Measurements from ENCODE around the gene CC2D1A. TPM values are rescaled to one million over a fixed set of nuclear protein-coding genes. Genes with fewer than 3 reads are reported as not detected.

The CC2D1A gene
- total and polyA plus RNA-seq, 8 donors: 24.8 to 381 (median 38.5) TPM

GRCh38 chr19:13957051-13957450 is 51.0 kb downstream of the CC2D1A start:
- peaks cover 60 to 80% (median 79%) of the 10 kb centered on the region in 4 donors for H3K36me3 ChIP-seq

GRCh38 chr19:13958043-13958442 is 52.0 kb downstream of the CC2D1A start:
- Histone ChIP-seq H3K27me3 (no peaks in the 10 kb centered on the region), H3K36me3 (peaks cover 63 to 90% (median 89%) of the 10 kb centered on the region in 4 donors), H3K27ac (no peak overlapping the region), H3K9me3 (no peaks in the 10 kb centered on the region), H3K4me1 (peaks cover 9 to 23% (median 14%) of the 10 kb centered on the region in 4 donors), H3K4me3 (no peak overlapping the region)
- DNase-seq: no peak
- intact Hi-C loops (cut with DNase I; ENCODE audit: low total_unique reads): no loop called here
- no peak for TF ChIP-seq CTCF (IDR thresholded peaks at IDR 0.05)
- TF ChIP-seq EP300 (IDR thresholded peaks at IDR 0.05): no peak
- no peak for TF ChIP-seq POLR2A (IDR thresholded peaks at IDR 0.05)
- TF ChIP-seq POLR2AphosphoS5 (IDR thresholded peaks at IDR 0.05): no peak
- 73 to 85% (median 78%) methylated on average over 9 to 12 of the region's 12 CpGs for WGBS, 5 donors

More at GRCh38 chr19:13957051-13957450, 51.0 kb downstream of the CC2D1A start:
- Histone ChIP-seq H3K4me1 (peaks cover 11 to 18% (median 17%) of the 10 kb centered on the region in 4 donors), H3K27me3 (no peaks in the 10 kb centered on the region), H3K9me3 (no peaks in the 10 kb centered on the region), H3K27ac (no peak overlapping the region), H3K4me3 (no peak overlapping the region)
- intact Hi-C loops (cut with DNase I; ENCODE audit: low total_unique reads): no loop called here
- DNase-seq: no peak
- WGBS, 5 donors: 74 to 87% (median 81%) methylated on average over 4 to 8 of the region's 8 CpGs
- TF ChIP-seq EP300 (IDR thresholded peaks at IDR 0.05) (no peak), POLR2A (IDR thresholded peaks at IDR 0.05) (no peak), CTCF (IDR thresholded peaks at IDR 0.05) (no peak), POLR2AphosphoS5 (IDR thresholded peaks at IDR 0.05) (no peak)

- Histone ChIP-seq H3K27ac (no peak overlapping the region), H3K27me3 (no peaks in the 10 kb centered on the region), H3K36me3 (peaks cover 63 to 100% (median 99%) of the 10 kb centered on the region in 4 donors), H3K9me3 (no peaks in the 10 kb centered on the region), H3K4me3 (no peak overlapping the region), H3K4me1 (peaks cover 0 to 11% (median 2%) of the 10 kb centered on the region in 4 donors)
- intact Hi-C loops (cut with DNase I; ENCODE audit: low total_unique reads): no loop called here
- TF ChIP-seq POLR2A (IDR thresholded peaks at IDR 0.05): no peak
- no peak for TF ChIP-seq CTCF (IDR thresholded peaks at IDR 0.05)
- TF ChIP-seq POLR2AphosphoS5 (IDR thresholded peaks at IDR 0.05): no peak
- TF ChIP-seq EP300 (IDR thresholded peaks at IDR 0.05): no peak
- WGBS, 5 donors: 82 to 88% (median 86%) methylated on average over 38 to 41 of the region's 41 CpGs
- DNase-seq: no peak
These were observed 53.4 kb downstream of the CC2D1A start for GRCh38 chr19:13959141-13959961.

- whole genome bisulfite sequencing, 5 donors: 82 to 85% (median 84%) methylated on average over 20 to 27 of the region's 27 CpGs
- Histone ChIP-seq H3K4me1 (peaks cover 0 to 11% (median 2%) of the 10 kb centered on the region in 4 donors), H3K4me3 (no peak overlapping the region), H3K27ac (no peak overlapping the region), H3K9me3 (no peaks in the 10 kb centered on the region), H3K36me3 (peaks cover 63 to 100% (median 99%) of the 10 kb centered on the region in 4 donors), H3K27me3 (no peaks in the 10 kb centered on the region)
- TF ChIP-seq EP300 (IDR thresholded peaks at IDR 0.05): no peak
- peak in 2 of 7 experiments; percentile 12 to 23 for TF ChIP-seq CTCF (IDR thresholded peaks at IDR 0.05)
- DNase-seq: no peak
- intact Hi-C loops (cut with DNase I; ENCODE audit: low total_unique reads): no loop called here
These were observed 54.2 kb downstream of the CC2D1A start for GRCh38 chr19:13959962-13960862.

All from stomach (tissue), 9 donors.